GM21528 (cell line): ENCODE results near the gene GFY.
"Not testable (repeated sequence)": the region's sequence is repeated elsewhere in the genome, so short reads cannot be mapped to it uniquely, and the experiment has no call there.

Experiments
- ATAC-seq: cut with Tn5 transposase; IDR thresholded peaks from one replicate; pipeline ENCODE4 v1.9.1; 2021; ENCODE audit warnings: mild to moderate bottlenecking, moderate library complexity; ENCODE audit not compliant: unreplicated experiment, low FRiP score

Gene GFY

GRCh38 chr19:49442771-49443365 is 17.7 kb downstream of the GFY start:
- no peak for ATAC-seq

DNA sequence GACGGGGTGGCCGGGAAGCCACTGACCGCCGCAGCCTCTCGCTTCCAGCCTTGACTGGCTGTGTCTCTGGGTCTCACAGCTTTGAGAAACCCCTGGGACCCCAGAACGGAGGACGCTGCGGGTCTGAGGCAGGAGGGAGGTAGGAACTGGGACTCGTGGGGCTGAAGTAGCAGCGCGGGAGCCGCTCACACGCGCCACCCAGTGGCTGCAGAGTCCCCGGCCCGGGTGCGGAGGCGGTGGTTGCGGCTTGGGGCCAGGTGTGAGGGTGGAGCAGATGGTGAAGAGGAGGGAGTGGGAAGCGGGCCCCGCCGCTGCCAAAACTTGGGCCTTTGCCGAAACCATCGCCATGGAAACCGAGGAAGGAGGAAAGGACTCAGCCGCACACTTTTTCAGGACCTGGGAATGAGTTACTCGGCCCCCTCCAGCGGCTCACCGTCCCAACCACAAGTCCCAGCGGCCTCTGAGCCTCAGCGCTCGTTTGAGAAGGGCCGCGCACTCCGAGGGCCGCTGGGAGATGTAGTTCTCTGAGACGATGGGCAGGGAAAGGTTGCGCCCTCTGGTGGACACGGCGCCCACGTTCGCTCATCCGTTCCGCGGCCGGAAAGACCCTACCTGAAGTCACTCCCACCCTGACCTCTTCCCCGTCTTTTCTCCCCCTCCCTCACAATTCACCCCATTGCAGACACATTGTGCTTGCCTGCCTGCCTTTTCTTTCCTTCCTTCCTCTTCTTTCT is 18.3 kb downstream of the GFY start:
- ATAC-seq, result peak; percentile 71

DNA sequence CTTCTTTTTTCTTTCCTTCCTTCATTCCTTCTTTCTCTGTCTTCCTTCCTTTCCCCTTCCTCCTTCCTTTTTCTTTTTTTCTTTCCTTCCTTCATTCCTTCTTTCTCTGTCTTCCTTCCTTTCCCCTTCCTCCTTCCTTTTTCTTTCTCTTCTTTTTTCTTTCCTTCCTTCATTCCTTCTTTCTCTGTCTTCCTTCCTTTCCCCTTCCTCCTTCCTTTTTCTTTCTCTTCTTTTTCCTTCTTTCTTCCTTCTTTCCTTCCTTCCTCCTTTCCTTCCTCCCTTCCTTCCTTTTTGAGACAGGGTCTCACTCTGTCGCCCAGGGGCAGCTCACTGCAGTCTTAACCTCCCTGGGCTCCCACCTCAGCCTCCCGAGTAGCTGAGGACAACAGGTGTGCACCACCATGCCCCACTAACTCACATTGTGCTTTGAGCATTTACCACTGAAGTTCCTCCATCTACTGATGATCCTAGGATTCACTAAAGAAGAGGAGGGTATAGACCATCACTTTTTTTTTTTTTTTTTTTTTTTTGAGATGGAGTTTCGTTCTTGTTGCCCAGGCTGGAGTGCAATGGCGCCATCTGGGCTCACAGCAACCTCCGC is 19.0 kb downstream of the GFY start:
- ATAC-seq, result not testable (repeated sequence)

DNA sequence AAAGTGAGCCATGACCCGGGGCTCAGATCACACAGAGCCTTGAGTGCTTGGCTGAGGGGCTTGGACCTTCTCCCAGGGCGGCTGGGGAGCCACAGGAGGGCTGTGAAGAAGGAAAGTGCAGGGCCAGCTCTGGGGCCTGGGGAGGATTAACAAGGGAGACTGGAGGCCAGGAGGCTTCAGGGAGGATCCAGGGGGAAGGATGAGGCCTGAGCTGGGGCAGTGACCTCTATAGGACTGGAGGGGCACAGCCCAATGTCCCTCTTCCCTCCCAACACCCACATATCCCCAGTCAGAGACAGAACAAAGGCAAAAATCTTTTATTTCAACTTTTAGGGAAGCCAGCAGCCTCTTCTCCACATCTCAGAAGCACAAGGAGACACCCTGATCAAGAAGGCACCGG is 20.8 kb downstream of the GFY start:
- no peak for ATAC-seq

DNA sequence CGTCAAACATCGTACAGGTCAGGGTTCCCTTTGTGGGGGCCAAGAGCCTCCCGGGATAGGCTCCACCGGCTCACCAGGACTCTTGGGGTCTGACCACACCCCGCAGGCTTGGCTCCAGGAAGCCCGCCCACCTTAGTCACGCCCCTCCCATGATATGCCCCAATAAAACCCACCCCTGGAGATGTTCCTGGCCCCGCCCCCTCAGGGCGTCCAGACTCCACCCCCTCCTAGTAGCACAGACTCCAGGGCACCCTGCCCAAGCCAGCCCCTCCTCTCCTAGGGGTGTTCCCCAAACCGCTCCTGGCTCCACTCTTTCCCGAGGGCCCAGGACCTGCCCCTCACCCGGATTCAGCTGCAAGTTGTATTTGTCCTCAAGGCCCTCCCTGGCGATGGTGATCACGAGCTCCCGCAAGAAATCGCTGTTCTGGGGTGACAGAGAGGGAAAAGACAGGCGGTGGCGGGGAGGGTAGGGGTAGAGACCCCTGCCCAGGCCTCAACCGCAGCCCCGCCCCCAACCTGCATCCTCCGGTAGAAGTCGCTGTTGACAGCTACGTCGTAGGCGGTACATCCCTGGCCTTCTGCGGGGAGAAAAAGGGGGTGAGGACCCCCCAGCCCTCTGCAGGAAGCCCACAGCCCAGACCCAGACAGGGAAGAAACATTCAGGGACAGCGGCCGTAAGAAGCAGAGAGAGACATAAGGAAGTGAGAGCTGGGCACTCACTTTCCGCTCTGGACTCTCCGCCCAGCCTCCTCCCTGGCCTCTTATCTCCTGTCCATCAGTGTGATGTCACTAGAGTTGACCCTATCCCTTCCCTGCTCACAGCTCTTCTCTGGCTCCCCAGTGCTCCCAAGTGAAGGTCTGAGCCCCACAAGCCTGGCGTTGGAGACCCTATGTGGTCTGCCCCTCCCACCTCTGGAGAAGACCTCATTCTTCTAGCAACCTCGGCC is 22.6 kb downstream of the GFY start:
- ATAC-seq, result no peak

GRCh38 chr19:49448432-49448786 is 23.2 kb downstream of the GFY start:
- ATAC-seq, result no peak

GRCh38 chr19:49450405-49450804 is 25.2 kb downstream of the GFY start:
- no peak for ATAC-seq

DNA sequence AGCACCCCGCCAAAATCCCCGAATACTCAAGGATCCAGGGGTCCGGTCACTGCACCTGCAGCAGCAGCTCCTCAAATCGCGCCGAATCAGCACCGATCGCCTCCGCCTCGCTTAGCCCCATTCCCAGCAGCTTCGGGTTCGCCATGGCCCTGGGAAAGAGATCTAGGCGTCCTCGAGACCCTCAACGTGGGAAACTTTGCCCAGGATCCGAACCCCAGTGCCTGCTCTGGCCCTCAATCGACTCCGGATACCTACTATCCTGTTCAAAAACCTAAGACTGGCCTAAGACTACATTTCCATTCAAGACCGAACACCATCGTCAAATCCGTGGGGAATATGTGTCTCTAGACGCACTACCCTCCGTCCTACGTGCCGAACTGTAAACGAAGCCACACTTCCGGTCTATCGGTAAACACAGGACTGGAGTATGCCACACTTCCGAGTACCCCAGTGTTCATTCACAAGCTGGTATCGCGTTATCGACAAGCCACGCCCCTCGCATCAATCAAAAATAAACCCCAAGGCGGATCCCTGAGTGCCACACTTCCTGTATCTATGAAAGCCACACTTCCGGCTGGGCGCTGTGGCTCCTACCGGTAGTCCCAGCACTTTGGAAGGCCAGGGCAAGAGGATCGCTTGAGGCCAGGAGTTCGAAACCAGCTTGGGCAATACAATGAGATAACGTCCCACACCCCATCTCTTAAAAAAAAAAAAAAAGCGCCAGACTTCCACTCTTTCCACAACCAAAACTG is 26.4 kb downstream of the GFY start, which contains the start of gene PIH1D1:
Gene PIH1D1 (minus strand): TSS at position 385 of the 752 bp plus-strand sequence. CDS start 240 bp downstream, at position 145.
- peak; percentile 62 for ATAC-seq

GRCh38 chr19:49453013-49453756 is 28.0 kb downstream of the GFY start, which contains the start of gene ALDH16A1:
Gene ALDH16A1, plus strand, starts transcription at chr19:49453225. Its CDS starts 107 bp downstream, at chr19:49453332.
- peak; percentile 80 for ATAC-seq

DNA sequence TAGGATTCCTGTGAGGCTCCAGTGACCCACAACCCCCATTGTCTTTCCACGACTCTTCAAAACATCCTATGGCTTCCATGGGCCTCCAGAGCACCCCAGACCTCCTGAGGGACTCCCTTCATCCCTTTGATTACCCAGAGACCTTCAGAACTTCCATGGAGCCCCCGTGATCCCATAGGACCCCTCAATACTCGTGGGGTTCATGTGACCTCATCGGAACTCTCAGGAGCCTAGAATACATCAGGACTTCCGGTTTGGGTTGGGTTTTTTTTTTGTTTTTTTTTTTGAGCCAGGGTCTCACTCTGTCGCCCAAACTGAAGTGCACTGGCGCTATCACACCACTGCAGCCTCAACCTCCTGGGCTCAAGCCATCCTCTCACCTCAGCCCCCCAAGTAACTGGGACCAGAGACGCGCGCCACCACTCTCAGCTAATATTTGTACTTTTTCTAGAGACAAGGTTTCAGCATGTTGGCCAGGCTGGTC is 28.6 kb downstream of the GFY start:
- no peak for ATAC-seq

GRCh38 chr19:49455773-49456172 is 30.6 kb downstream of the GFY start:
- no peak for ATAC-seq

DNA sequence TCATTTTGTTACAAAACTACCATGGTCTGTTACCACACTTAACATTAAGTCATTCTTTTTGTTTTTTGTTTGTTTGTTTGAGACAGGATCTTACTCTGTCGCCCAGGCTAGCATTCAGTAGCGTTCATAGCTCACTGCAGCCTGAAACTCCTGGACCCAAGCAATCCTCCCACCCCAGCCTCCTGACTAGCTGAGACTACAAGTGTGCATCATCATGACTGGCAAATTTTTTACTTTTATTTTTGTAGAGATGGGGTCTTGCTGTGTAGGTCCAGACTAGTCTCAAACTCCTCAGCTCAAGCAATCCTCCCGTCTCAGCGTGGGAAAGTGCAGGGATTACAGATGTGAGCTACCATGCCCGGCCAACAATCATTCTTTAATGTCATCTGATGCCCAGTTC is 31.1 kb downstream of the GFY start:
- no peak for ATAC-seq

DNA sequence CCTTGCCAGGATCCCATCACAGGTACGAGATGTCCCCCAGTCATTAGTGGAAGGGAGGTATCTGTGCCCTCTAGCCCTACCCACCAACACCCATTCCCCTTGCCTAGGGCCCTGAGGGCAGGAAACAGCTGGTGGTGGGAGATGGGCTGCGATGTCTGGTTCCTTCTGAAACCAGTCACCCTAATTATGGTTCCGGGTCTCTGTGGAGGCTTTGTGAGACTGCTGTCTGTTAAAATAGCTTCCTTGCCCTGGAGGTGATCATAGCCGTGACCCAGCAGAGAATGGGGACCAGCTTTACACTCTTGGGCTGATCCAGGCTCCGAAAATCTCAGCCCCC is 33.3 kb downstream of the GFY start:
- no peak for ATAC-seq

- ATAC-seq, result no peak
Observed at GRCh38 chr19:49459388-49459787, 34.2 kb downstream of the GFY start.

DNA sequence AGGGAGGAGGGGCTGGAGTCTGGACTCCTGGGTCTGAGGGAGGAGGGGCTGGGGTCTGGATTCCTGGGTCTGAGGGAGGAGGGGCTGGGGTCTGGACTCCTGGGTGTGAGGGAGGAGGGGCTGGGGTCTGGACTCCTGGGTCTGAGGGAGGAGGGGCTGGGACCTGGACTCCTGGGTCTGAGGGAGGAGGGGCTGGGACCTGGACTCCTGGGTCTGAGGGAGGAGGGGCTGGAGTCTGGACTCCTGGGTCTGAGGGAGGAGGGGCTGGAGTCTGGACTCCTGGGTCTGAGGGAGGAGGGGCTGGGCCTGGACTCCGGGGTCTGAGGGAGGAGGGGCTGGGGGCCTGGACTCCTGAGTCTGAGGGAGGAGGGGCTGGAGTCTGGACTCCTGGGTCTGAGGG is 35.9 kb downstream of the GFY start:
- ATAC-seq, result not testable (repeated sequence)

DNA sequence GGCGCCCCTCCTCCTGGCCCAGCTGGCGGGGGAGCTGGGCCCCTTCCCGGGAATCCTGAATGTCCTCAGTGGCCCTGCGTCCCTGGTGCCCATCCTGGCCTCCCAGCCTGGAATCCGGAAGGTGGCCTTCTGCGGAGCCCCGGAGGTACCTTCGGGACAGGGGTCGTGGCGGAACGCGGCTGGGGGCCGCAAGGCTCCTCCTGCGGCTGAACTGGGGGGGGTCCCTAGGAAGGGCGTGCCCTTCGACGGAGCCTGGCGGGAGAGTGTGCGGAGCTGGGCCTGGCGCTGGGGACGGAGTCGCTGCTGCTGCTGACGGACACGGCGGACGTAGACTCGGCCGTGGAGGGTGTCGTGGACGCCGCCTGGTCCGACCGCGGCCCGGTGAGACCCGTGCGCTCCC is 36.5 kb downstream of the GFY start:
- no peak for ATAC-seq

DNA sequence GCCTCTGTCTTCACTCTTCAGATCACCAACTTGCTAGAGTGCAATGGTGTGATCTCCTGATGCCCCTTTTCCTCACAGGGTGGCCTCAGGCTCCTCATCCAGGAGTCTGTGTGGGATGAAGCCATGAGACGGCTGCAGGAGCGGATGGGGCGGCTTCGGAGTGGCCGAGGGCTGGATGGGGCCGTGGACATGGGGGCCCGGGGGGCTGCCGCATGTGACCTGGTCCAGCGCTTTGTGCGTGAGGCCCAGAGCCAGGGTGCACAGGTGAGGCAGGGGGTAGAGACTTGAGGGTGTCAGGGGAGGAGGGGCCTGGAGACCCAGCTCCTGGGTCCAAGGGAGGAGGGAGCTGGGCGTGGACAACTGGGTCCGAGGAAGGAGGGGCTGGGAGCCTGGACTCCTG is 37.3 kb downstream of the GFY start:
- no peak for ATAC-seq

DNA sequence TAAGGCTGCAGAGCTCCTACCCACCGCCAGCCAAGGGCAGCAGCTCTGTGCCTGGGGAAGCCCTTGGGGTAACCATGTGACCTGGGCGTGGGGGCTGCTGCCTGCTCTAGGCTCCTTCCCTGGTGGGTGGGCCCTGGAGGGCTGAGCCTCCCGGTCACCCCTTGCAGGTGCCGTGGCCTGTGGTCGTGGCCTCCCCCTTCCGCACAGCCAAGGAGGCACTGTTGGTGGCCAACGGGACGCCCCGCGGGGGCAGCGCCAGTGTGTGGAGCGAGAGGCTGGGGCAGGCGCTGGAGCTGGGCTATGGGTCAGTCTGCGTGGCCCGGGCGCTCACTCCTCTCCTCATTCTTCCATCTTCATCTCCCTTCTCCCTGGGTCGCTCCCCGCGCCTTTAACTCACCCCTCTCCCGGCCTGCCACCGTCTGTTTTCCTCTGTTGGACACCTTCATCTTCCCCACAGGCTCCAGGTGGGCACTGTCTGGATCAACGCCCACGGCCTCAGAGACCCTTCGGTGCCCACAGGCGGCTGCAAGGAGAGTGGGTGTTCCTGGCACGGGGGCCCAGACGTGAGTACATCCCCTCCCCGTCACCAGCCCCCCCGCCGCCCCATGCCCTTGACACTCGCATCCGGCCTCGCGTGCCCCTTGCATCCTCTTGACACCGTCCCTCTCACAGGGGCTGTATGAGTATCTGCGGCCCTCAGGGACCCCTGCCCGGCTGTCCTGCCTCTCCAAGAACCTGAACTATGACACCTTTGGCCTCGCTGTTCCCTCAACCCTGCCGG is 39.0 kb downstream of the GFY start:
- no peak for ATAC-seq

GRCh38 chr19:49465371-49465770 is 40.2 kb downstream of the GFY start:
- ATAC-seq, result no peak
